HCT116 (cell line): ENCODE data around the gene IFT122. TPM values are rescaled to one million over a fixed set of nuclear protein-coding genes. Genes with fewer than 3 reads are reported as not detected.

Experiments used
- CBX3 ChIP-seq: IDR thresholded peaks from 2 replicates; pipeline ENCODE4 v1.6.1; 2012; ENCODE audit warnings: low read depth
- CEBPB ChIP-seq: IDR thresholded peaks from 2 replicates; pipeline ENCODE4 v1.6.1; 2012; ENCODE audit warnings: low read depth
- EGR1 ChIP-seq: IDR thresholded peaks from 2 replicates; pipeline ENCODE4 v1.6.1; 2012; ENCODE audit warnings: low read depth
- ELF1 ChIP-seq: IDR thresholded peaks from 2 replicates; pipeline ENCODE4 v1.6.1; 2012; ENCODE audit warnings: low read depth, borderline replicate concordance
- EZH2phosphoT487 ChIP-seq: fragments of 200-600 bp; IDR thresholded peaks from 2 replicates; pipeline ENCODE4 v1.6.1; 2018; ENCODE audit warnings: antibody characterized with exemption, borderline replicate concordance
- JUND ChIP-seq: IDR thresholded peaks from 2 replicates; pipeline ENCODE4 v1.6.1; 2012
- POLR2A ChIP-seq: IDR thresholded peaks from 2 replicates; pipeline ENCODE4 v1.7.0; 2011; ENCODE audit warnings: borderline replicate concordance; ENCODE audit not compliant: insufficient read depth, insufficient read length; ENCODE audit errors: extremely low read depth
- SP1 ChIP-seq: IDR thresholded peaks from 2 replicates; pipeline ENCODE4 v1.6.1; 2012; ENCODE audit warnings: low read depth
- SRF ChIP-seq: IDR thresholded peaks from 2 replicates; pipeline ENCODE4 v1.6.1; 2012; ENCODE audit warnings: low read depth
- TCF7L2 ChIP-seq: IDR thresholded peaks from 2 replicates; pipeline ENCODE4 v1.7.0; 2011; ENCODE audit warnings: borderline replicate concordance, inconsistent platforms; ENCODE audit not compliant: insufficient read depth, insufficient read length; ENCODE audit errors: extremely low read depth
- YY1 ChIP-seq: IDR thresholded peaks from 2 replicates; pipeline ENCODE4 v1.6.1; 2011; ENCODE audit warnings: low read length, low read depth, moderate library complexity, mild to moderate bottlenecking; ENCODE audit not compliant: insufficient replicate concordance; ENCODE audit errors: extremely low read depth
- ZFX ChIP-seq: fragments of 450-650 bp; IDR thresholded peaks from 2 replicates; pipeline ENCODE4 v1.6.1; 2017
- total RNA-seq: library from RNA; stranded (reverse); gene quantifications from one replicate; pipeline ENCODE4 v1.2.1, GENCODE V29; 2021; ENCODE audit not compliant: unreplicated experiment
- TF ChIP-seq, protein P1 (sequence below): IDR thresholded peaks from 2 replicates; pipeline ENCODE4 v1.6.1; 2011; ENCODE audit warnings: mild to moderate bottlenecking, low read length, moderate library complexity; ENCODE audit not compliant: insufficient replicate concordance; ENCODE audit errors: extremely low read depth
- TF ChIP-seq, protein P2 (sequence below): IDR thresholded peaks from 2 replicates; pipeline ENCODE4 v1.6.1; 2012

The IFT122 gene
- total RNA-seq, 1 experiment from 2014 or later = 21.4 TPM

DNA sequence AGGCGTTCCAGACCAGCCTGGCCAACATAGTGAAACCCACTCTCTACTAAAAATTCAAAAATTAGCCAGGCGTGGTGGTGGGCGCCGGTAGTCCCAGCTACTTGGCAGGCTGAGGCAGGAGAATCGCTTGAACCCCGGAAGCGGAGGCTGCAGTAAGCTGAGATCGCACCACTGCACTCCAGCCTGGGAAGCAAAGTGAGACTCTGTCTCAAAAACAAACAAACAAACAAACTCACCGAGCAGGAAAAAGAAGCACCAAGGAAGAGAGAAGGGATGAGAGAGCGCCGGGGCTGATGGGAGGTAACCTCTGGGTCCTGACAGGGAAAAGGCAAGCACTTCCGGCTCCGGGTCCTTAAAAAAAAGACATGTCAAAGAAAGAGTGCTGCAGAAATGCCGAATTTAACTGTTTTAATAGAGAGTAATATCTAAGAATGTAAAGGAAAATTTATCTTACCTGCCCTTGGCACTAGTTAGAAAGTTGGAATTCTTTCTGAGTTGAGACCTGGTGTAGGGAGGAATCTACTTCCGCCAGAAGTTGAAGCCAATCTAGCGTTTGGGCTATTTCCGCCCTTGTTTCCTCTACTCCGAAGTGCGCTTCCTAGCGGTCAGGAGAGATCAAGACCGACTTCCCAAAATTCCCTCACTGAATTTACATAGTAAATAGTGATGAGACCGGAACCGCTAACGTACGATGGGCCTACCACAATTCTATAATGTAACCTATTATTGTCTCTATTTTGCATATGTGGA is 40.7 kb upstream of the IFT122 start (continued):
- TF ChIP-seq, protein P1, sequence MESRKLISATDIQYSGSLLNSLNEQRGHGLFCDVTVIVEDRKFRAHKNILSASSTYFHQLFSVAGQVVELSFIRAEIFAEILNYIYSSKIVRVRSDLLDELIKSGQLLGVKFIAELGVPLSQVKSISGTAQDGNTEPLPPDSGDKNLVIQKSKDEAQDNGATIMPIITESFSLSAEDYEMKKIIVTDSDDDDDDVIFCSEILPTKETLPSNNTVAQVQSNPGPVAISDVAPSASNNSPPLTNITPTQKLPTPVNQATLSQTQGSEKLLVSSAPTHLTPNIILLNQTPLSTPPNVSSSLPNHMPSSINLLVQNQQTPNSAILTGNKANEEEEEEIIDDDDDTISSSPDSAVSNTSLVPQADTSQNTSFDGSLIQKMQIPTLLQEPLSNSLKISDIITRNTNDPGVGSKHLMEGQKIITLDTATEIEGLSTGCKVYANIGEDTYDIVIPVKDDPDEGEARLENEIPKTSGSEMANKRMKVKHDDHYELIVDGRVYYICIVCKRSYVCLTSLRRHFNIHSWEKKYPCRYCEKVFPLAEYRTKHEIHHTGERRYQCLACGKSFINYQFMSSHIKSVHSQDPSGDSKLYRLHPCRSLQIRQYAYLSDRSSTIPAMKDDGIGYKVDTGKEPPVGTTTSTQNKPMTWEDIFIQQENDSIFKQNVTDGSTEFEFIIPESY = no peak
- TF ChIP-seq JUND = no peak
- no peak for TF ChIP-seq EZH2phosphoT487
- no peak for TF ChIP-seq CEBPB
- no peak for TF ChIP-seq POLR2A
- TF ChIP-seq ZFX = no peak
- TF ChIP-seq YY1 = peak; percentile 68
- no peak; the same call in 1 of the 2 replicates for TF ChIP-seq CBX3
- TF ChIP-seq SRF = peak; percentile 74
- peak; percentile 63 for TF ChIP-seq EGR1
- peak; percentile 99 for TF ChIP-seq ELF1
- peak; percentile 65; the same call in 1 of the 2 replicates for TF ChIP-seq SP1
- TF ChIP-seq, protein P2, sequence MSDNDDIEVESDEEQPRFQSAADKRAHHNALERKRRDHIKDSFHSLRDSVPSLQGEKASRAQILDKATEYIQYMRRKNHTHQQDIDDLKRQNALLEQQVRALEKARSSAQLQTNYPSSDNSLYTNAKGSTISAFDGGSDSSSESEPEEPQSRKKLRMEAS = peak; percentile 27; the same call in 1 of the 2 replicates
- no peak for TF ChIP-seq TCF7L2
